ENCODE data around the gene TOMM20. TPM values are rescaled to one million over a fixed set of nuclear protein-coding genes. Genes with fewer than 3 reads are reported as not detected.
A peak's percentile ranks its signal among the peaks of the same experiment; 100 is the strongest.
"Not testable (repeated sequence)": the region's sequence is repeated elsewhere in the genome, so short reads cannot be mapped to it uniquely, and the experiment has no call there.

TOMM20 gene
- total RNA-seq = 76.7 TPM
- long read RNA-seq, transcript TOMM20-201 (5 exons, 3,387 nt) = major isoform, 201 of 215 reads
- long read RNA-seq, partial matches to known transcripts = 1 of 215 reads
- long read RNA-seq, other reads (novel, unspliced or antisense) = 13 of 215 reads

GRCh38 chr1:235128456-235129328, at the start of gene TOMM20:
Gene TOMM20 (minus strand): TSS chr1:235128837. CDS start chr1:235128715, 122 bp downstream.
- intact Hi-C loops (cut with DNase I) = no loop called here
- ATAC-seq (ENCODE audit: poor library complexity) = peak; percentile 99

DNA sequence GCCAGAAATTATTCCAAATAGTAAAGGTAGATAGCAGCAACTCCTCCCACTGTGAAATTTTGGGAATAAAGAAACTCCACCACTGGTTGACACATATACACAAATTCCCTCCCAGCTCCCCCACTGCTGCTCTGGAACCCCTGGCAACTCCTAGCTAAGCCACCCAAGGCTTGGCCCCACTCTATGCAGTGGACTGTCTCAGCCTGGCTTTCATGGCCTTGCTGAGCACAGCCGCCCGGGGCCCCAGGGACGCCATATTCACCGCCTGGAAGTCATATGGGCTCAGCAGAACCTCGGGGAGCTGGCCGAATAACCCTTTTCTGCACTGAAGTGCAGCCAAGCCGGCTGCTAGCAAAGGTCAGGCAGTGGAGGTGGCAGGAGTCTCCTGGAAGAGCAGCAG, 47.8 kb upstream of the TOMM20 start:
- intact Hi-C loops (cut with DNase I) = no loop called here
- DNase-seq = no peak
- ATAC-seq (ENCODE audit: poor library complexity) = no peak

More at GRCh38 chr1:235128456-235129328, at the start of gene TOMM20:
- peak; percentile 98 for DNase-seq

DNA sequence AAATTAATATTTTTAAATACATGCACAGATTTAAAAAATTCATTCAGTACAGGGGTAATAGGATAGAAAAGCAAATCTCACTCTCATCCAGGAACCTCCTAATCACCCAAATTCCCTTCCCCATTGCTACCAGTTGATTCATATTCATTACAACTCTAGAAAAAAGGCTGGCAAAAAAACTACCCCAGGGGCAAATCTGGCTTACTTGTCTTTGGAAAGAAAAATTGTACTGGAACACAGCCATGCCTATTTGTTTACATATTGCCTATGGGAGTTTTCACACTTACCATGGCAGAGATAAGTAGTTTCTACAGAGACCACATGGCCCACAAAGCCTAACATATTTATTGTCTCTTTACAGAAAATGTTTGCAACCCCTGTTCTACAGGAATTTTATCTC, 41.3 kb upstream of the TOMM20 start:
- ATAC-seq (ENCODE audit: poor library complexity) (no peak), DNase-seq (no peak)
- intact Hi-C loops (cut with DNase I) = no loop called here

- intact Hi-C loops (cut with DNase I) = no loop called here
- ATAC-seq (ENCODE audit: poor library complexity) (no peak), DNase-seq (no peak)
Observed at GRCh38 chr1:235168375-235168774, 39.7 kb upstream of the TOMM20 start.

GRCh38 chr1:235161685-235162327, 33.2 kb upstream of the TOMM20 start:
- intact Hi-C loops (cut with DNase I) = no loop called here
- no peak for ATAC-seq (ENCODE audit: poor library complexity)
- DNase-seq = no peak

DNA sequence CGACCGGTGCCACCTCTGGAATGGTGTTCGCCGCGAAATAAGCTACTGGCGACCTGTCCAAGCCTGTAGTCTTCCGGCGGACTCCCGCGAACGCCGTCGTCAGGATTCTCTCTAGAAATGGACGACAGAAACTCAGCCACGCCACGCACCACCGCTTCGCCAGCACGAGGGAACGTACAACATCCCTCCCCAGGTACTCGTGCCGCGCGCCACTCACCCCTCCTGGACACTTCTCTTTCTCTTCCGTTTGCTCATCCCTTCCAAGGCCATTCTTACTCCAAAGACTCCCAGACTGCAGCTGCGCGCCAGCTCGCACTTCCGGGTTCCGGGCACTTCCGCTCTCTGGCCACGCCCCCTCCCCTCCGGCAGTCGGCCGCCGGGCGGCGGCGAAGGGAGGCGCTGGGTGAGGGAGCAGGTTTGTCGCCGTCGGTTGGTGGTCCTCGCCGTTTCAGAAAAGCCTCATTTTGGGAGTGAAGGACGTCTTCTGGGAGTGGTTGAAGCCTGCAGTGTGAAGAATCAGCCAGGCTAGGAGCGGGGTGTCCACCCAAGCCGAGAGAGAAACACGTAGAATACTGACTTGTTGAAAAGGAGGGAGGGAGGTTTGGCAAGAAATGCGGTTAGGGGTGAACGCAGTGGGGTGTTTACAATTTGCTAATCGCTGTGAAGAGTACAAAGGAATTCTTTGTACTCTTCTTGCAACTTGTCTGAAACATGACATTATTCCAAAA, 32.5 kb upstream of the TOMM20 start, which contains the start of gene RBM34:
Gene RBM34 (minus strand): TSS at position 294 of the 728 bp plus-strand sequence. CDS start 24 bp downstream, at position 270.
- intact Hi-C loops (cut with DNase I) = no loop called here
- ATAC-seq (ENCODE audit: poor library complexity) = peak; percentile 99
- peak; percentile 96 for DNase-seq

DNA sequence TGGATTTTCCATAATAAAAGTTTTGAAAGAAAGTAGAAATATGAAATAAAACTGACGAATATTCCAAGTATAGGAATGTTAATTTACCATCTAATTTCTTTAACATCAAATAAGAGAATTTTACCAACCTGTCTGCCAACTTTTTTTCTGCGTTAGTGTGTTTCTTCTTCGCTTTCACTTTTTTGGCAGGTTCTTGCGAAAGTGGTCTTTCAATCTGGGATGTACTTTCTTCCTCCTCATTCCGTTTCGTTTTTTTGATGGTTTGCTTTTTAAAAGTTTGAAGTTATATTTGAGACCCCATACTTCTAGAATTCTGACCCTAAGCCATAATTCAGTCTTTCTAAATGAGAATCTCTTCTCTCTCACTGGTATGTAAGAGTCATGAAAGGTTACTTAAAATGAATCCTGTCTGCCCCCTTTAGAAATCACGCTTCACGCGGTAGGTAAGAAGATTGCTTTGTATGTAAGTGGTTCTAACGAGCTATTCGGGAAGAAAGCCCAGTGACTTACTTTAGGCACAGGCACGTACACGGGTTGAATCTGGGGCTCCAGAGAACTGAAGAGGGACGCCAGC, 31.8 kb upstream of the TOMM20 start:
- intact Hi-C loops (cut with DNase I) = no loop called here
- no peak for DNase-seq
- ATAC-seq (ENCODE audit: poor library complexity) = peak; percentile 55

DNA sequence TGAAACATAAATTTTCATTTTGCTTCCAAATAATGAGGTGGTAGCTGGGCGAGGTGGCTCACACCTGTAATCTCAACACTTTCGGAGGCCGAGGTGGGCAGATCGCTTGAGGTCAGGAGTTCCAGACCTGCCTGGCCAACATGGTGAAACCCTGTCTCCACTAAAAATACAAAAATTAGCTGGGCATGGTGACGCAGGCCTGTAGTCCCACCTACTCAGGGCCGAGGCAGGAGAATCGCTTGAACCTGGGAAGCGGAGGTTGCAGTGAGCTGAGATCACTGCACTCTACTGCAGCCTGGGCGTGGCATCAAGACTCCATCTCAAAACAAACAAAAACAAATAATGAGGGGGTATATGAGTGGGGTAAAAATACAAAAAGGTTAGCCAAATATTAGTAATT, 31.3 kb upstream of the TOMM20 start:
- intact Hi-C loops (cut with DNase I); DNase-seq; ATAC-seq (ENCODE audit: poor library complexity): not testable (repeated sequence)

GRCh38 chr1:235159284-235159683, 30.6 kb upstream of the TOMM20 start:
- ATAC-seq (ENCODE audit: poor library complexity); DNase-seq; intact Hi-C loops (cut with DNase I): not testable (repeated sequence)

GRCh38 chr1:235158680-235159079, 30.0 kb upstream of the TOMM20 start:
- no peak for DNase-seq
- intact Hi-C loops (cut with DNase I) = no loop called here
- no peak for ATAC-seq (ENCODE audit: poor library complexity)

DNA sequence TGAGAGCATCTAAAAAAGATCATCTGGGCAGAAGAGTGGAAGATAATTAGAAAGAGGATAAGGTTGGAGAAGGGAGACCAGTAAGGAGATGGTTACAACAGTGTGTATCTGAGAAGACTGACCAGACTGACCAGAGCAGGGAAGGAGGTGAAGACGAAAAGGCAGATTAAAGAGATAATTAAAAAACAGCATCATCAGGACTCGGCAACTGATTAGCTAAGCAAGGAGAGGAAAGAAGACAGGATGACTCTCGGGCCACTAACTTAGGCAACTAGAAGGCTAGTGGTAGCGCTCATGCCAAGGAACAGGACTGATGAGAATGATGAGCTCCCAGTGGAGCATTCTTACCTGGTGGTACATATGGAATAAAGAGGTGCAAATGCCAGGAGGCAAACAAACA, 28.5 kb upstream of the TOMM20 start:
- DNase-seq = no peak
- no peak for ATAC-seq (ENCODE audit: poor library complexity)
- intact Hi-C loops (cut with DNase I) = no loop called here

DNA sequence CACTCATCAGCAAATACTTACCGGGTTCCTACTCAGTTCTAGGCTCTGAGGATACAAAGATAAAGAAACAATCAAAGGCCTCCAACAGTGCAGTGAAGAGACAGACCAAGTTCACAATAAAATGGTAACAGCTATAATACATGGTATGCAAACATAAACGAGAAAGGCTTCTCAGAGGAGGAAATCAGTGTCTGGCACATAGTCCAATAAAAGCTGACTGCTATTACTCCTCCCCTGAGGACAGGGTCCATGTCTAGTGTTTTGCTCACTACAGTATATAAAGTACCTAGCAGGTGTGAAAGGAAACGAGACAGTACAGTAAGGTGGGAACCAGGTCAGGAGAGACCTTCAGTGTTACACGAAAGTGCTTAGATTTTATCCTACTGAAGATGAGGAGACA, 28.1 kb upstream of the TOMM20 start:
- DNase-seq (no peak), ATAC-seq (ENCODE audit: poor library complexity) (no peak)
- intact Hi-C loops (cut with DNase I) = no loop called here

GRCh38 chr1:235156265-235156664, 27.6 kb upstream of the TOMM20 start:
- ATAC-seq (ENCODE audit: poor library complexity) (no peak), DNase-seq (no peak)
- intact Hi-C loops (cut with DNase I) = no loop called here

GRCh38 chr1:235152235-235152634, 23.6 kb upstream of the TOMM20 start:
- ATAC-seq (ENCODE audit: poor library complexity) (no peak), DNase-seq (no peak)
- intact Hi-C loops (cut with DNase I) = no loop called here

GRCh38 chr1:235151033-235151432, 22.4 kb upstream of the TOMM20 start:
- no peak for DNase-seq
- no peak for ATAC-seq (ENCODE audit: poor library complexity)
- intact Hi-C loops (cut with DNase I) = no loop called here

DNA sequence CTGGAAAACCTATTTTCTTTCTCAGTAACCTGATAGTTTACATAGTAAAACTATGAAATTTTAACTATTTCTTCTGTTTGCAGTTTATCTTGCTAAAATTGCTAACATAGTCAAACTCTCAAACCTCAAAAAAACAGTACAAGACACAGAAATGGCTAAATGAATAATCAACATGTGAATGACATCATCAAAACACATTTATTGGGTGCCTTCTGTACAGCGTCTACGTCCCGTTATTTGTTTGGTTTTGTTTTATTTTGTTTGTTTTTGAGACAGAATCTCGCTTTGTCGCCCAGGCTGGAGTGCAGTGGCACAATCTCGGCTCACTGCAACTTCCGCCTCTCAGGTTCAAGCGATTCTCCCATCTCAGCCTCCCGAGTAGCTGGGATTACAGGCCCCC, 21.2 kb upstream of the TOMM20 start:
- ATAC-seq (ENCODE audit: poor library complexity) (no peak), DNase-seq (no peak)
- intact Hi-C loops (cut with DNase I) = no loop called here

- ATAC-seq (ENCODE audit: poor library complexity) (no peak), DNase-seq (no peak)
- intact Hi-C loops (cut with DNase I) = no loop called here
Observed at GRCh38 chr1:235147269-235147668, 18.6 kb upstream of the TOMM20 start.

GRCh38 chr1:235145639-235146038, 17.0 kb upstream of the TOMM20 start:
- intact Hi-C loops (cut with DNase I) = no loop called here
- ATAC-seq (ENCODE audit: poor library complexity) (no peak), DNase-seq (no peak)

DNA sequence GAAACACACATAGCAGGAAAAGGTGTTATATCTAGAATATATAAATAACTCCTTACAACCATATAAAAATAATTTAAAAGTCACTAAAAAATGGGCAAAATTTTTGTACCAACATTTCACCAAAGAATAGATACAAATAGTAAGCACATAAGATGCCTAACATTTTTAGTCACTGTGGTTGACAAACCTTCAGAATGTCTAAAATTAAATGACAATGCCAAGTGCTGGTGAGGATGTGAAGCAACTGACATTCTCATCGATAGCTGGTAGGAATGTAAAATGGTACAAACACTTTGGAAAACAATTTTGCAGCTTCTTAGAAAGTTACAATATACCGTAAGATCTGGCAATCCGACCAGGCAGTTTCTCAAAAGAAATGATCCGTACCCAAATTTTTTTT, 14.4 kb upstream of the TOMM20 start:
- ATAC-seq (ENCODE audit: poor library complexity) = no peak
- intact Hi-C loops (cut with DNase I) = no loop called here
- DNase-seq = no peak

Measured in Right ventricle myocardium superior (tissue), 1 donor.